HG03571 (cell line): ENCODE measurements around the gene CDK16.
"Not testable (repeated sequence)": the region's sequence is repeated elsewhere in the genome, so short reads cannot be mapped to it uniquely, and the experiment has no call there.

Experiments used
- ATAC-seq: cut with Tn5 transposase; IDR thresholded peaks from one replicate; pipeline ENCODE4 v1.9.1; 2021; ENCODE audit not compliant: unreplicated experiment

CDK16 gene

GRCh38 chrX:47247206-47247998, 28.9 kb downstream of the CDK16 start:
- ATAC-seq: no peak

- ATAC-seq: no peak
These were observed 29.5 kb downstream of the CDK16 start for GRCh38 chrX:47247999-47248320.

- ATAC-seq: no peak
These were observed 30.1 kb downstream of the CDK16 start for GRCh38 chrX:47248576-47248975.

- no peak for ATAC-seq
These were observed 31.5 kb downstream of the CDK16 start for GRCh38 chrX:47250017-47250347.

GRCh38 chrX:47257620-47258019, 39.1 kb downstream of the CDK16 start:
- not testable (repeated sequence) for ATAC-seq

- ATAC-seq: no peak
These were observed 46.1 kb downstream of the CDK16 start for GRCh38 chrX:47264483-47265173.

- ATAC-seq: no peak
These were observed 48.2 kb downstream of the CDK16 start for GRCh38 chrX:47266643-47267042.

- ATAC-seq: no peak
These were observed 53.5 kb downstream of the CDK16 start for GRCh38 chrX:47272013-47272408.

- ATAC-seq: no peak
These were observed 54.7 kb downstream of the CDK16 start for GRCh38 chrX:47273011-47273730.

- ATAC-seq: no peak
These were observed 60.2 kb downstream of the CDK16 start for GRCh38 chrX:47278691-47279090.
